H1 (cell line): Measurements from ENCODE around the gene SLCO2A1. TPM values are rescaled to one million over a fixed set of nuclear protein-coding genes. Genes with fewer than 3 reads are reported as not detected.

Experiments
- CTCF ChIA-PET: fragments of 300-600 bp; sonication (Branson Sonifier 250); formaldehyde crosslinking; loops from one replicate; lab custom pipeline; 2021; ENCODE audit not compliant: partially characterized antibody; lab: Charles Lee
- POLR2A ChIA-PET: fragments of 300-600 bp; sonication (Branson Sonifier 250); formaldehyde crosslinking; loops from one replicate; lab custom pipeline; 2021; ENCODE audit warnings: inconsistent platforms; ENCODE audit not compliant: partially characterized antibody; lab: Charles Lee
- DNase-seq, 2 experiments: peaks; one replicate each; pipeline versions ENCODE4 v3.0.0 to v3.0.0-alpha.2; 2010 to 2022; ENCODE audit warnings: low spot score in 2 of 2, low read depth in 1 of 2, mixed read lengths in 1 of 2
- FAIRE-seq: peaks from 2 replicates; lab custom pipeline; 2011; peaks lifted over from hg19 to GRCh38; lab: Jason Lieb, UNC
- H2AFZ ChIP-seq: 2 replicates; pipeline ENCODE4 v1.8.1; 2012; ENCODE audit warnings: low read length, inconsistent platforms
- H2AK5ac ChIP-seq: 2 replicates; pipeline ENCODE4 v1.6.1; 2013; ENCODE audit warnings: low read depth, low read length
- H2BK120ac ChIP-seq: replicated peaks from 2 replicates; pipeline ENCODE3; 2013; ENCODE audit warnings: low read depth, low read length, inconsistent platforms
- H2BK12ac ChIP-seq: 2 replicates; pipeline ENCODE4 v1.6.1; 2013; ENCODE audit warnings: low read depth, low read length
- H2BK15ac ChIP-seq: 2 replicates; pipeline ENCODE4 v1.6.1; 2013; ENCODE audit warnings: low read length
- H2BK20ac ChIP-seq: 2 replicates; pipeline ENCODE4 v1.6.1; 2013; ENCODE audit warnings: low read length
- H2BK5ac ChIP-seq: 2 replicates; pipeline ENCODE4 v1.6.1; 2013; ENCODE audit warnings: low read depth, low read length
- H3K14ac ChIP-seq: 2 replicates; pipeline ENCODE4 v1.6.1; 2013; ENCODE audit warnings: inconsistent platforms; ENCODE audit not compliant: insufficient read length
- H3K18ac ChIP-seq: 2 replicates; pipeline ENCODE4 v1.6.1; 2013; ENCODE audit warnings: low read length; ENCODE audit errors: extremely low read depth
- H3K23ac ChIP-seq: 2 replicates; pipeline ENCODE4 v1.6.1; 2013; ENCODE audit warnings: inconsistent platforms; ENCODE audit not compliant: insufficient read length
- H3K23me2 ChIP-seq: 2 replicates; pipeline ENCODE4 v1.6.1; 2013; ENCODE audit warnings: low read depth, low read length
- H3K27ac ChIP-seq: 2 replicates; pipeline ENCODE4 v1.6.1; 2011; ENCODE audit warnings: low read depth, low read length, inconsistent platforms
- H3K27me3 ChIP-seq, 4 experiments: replicated peaks in 1 of 4; 1 replicate in 1 of 4; 2 replicates in 3 of 4; pipeline versions ENCODE4 v1.6.1 to v1.8.1; 2011 to 2013; ENCODE audit warnings: low read length in 3 of 4, mild to moderate bottlenecking in 3 of 4, inconsistent platforms in 2 of 4, mixed read lengths in 2 of 4, moderate library complexity in 1 of 4; ENCODE audit not compliant: control insufficient read depth in 3 of 4, insufficient read depth in 3 of 4; ENCODE audit errors: extremely low read depth in 1 of 4
- H3K36me3 ChIP-seq, 4 experiments: 2 replicates each; pipeline versions ENCODE4 v1.6.1 to v1.8.1; 2011 to 2013; ENCODE audit warnings: mild to moderate bottlenecking in 4 of 4, low read length in 3 of 4, moderate library complexity in 2 of 4, control low read depth in 1 of 4, inconsistent platforms in 1 of 4; ENCODE audit not compliant: insufficient read depth in 4 of 4, control insufficient read depth in 2 of 4
- H3K4ac ChIP-seq: replicated peaks from 2 replicates; pipeline ENCODE3; 2013; ENCODE audit warnings: low read length, low read depth, mixed read lengths, inconsistent platforms; ENCODE audit not compliant: insufficient read length
- H3K4me1 ChIP-seq, 4 experiments: replicated peaks in 1 of 4; 1 replicate in 1 of 4; 2 replicates in 3 of 4; pipeline versions ENCODE4 v1.6.1 to v1.8.1; 2011 to 2013; ENCODE audit warnings: low read length in 3 of 4, inconsistent platforms in 2 of 4, mixed read lengths in 1 of 4; ENCODE audit not compliant: insufficient read depth in 4 of 4, control insufficient read depth in 3 of 4
- H3K4me2 ChIP-seq, 2 experiments: 2 replicates each; pipeline versions ENCODE4 v1.6.1 to v1.8.1; 2011 to 2013; ENCODE audit warnings: low read depth in 2 of 2, low read length in 2 of 2, control low read depth in 1 of 2, inconsistent platforms in 1 of 2, mild to moderate bottlenecking in 1 of 2; ENCODE audit not compliant: insufficient read depth in 1 of 2
- H3K4me3 ChIP-seq, 4 experiments: fragments of 200-600, 300-600 bp in 1 of 4; sonication (generic), shearing (Covaris generic), sonication (Bioruptor Twin) in 1 of 4; 2 replicates each; pipeline versions ENCODE4 v1.5.1 to v1.8.1; 2011 to 2016; ENCODE audit warnings: low read length in 4 of 4, low read depth in 3 of 4, control low read depth in 2 of 4, inconsistent platforms in 2 of 4, mild to moderate bottlenecking in 2 of 4, mixed read lengths in 1 of 4, moderate library complexity in 1 of 4; ENCODE audit not compliant: insufficient read depth in 2 of 4; ENCODE audit errors: extremely low read depth in 1 of 4
- H3K56ac ChIP-seq: replicated peaks from 2 replicates; pipeline ENCODE3; 2013; ENCODE audit warnings: low read depth, mild to moderate bottlenecking, mixed read lengths, low read length, inconsistent platforms; ENCODE audit not compliant: insufficient read length
- H3K79me1 ChIP-seq: 2 replicates; pipeline ENCODE4 v1.6.1; 2013; ENCODE audit warnings: low read depth, low read length, control low read depth
- H3K79me2 ChIP-seq, 2 experiments: 2 replicates each; pipeline versions ENCODE4 v1.6.1 to v1.8.1; 2012 to 2013; ENCODE audit warnings: low read length in 2 of 2, mild to moderate bottlenecking in 2 of 2, inconsistent platforms in 1 of 2; ENCODE audit not compliant: insufficient read depth in 2 of 2, control insufficient read depth in 1 of 2
- H3K9ac ChIP-seq, 4 experiments: replicated peaks in 1 of 4; 1 replicate in 1 of 4; 2 replicates in 3 of 4; pipeline versions ENCODE4 v1.6.1 to v1.8.1; 2011 to 2013; ENCODE audit warnings: low read depth in 3 of 4, low read length in 3 of 4, control low read depth in 2 of 4, mild to moderate bottlenecking in 2 of 4, moderate library complexity in 2 of 4, inconsistent platforms in 1 of 4; ENCODE audit errors: extremely low read depth in 1 of 4
- H3K9me3 ChIP-seq, 2 experiments: 2 replicates each; pipeline versions ENCODE4 v1.6.1 to v1.8.1; 2012 to 2013; ENCODE audit warnings: mild to moderate bottlenecking in 2 of 2, moderate library complexity in 2 of 2, control low read depth in 1 of 2, inconsistent platforms in 1 of 2, low read depth in 1 of 2, low read length in 1 of 2, mixed read lengths in 1 of 2; ENCODE audit not compliant: insufficient read depth in 2 of 2
- H4K20me1 ChIP-seq, 2 experiments: replicated peaks in 1 of 2; 2 replicates each; pipeline versions ENCODE3 to v1.8.1; 2011 to 2013; ENCODE audit warnings: inconsistent platforms in 2 of 2, low read length in 2 of 2, mild to moderate bottlenecking in 1 of 2; ENCODE audit not compliant: insufficient read depth in 2 of 2, control insufficient read depth in 1 of 2
- H4K5ac ChIP-seq: 2 replicates; pipeline ENCODE4 v1.6.1; 2013; ENCODE audit warnings: low read length, low read depth, mixed read lengths, inconsistent platforms; ENCODE audit not compliant: insufficient read length
- H4K8ac ChIP-seq: 2 replicates; pipeline ENCODE4 v1.8.0; 2013; ENCODE audit warnings: mild to moderate bottlenecking, moderate library complexity, low read length, inconsistent platforms; ENCODE audit not compliant: insufficient read depth; ENCODE audit errors: extremely low read depth
- H4K91ac ChIP-seq: replicated peaks from 2 replicates; pipeline ENCODE3; 2013; ENCODE audit warnings: low read length, mixed read lengths, inconsistent platforms; ENCODE audit not compliant: insufficient read length
- CREB1 ChIP-seq: IDR thresholded peaks from 2 replicates; pipeline ENCODE4 v1.6.1; 2012; ENCODE audit warnings: inconsistent platforms
- EGR1 ChIP-seq: IDR thresholded peaks from 2 replicates; pipeline ENCODE4 v1.6.1; 2011; ENCODE audit warnings: low read depth, low read length, borderline replicate concordance
- EP300 ChIP-seq, 2 experiments: IDR thresholded peaks; 1 replicate in 1 of 2; 2 replicates in 1 of 2; pipeline ENCODE4 v1.6.1; 2011 to 2012; ENCODE audit warnings: low read depth in 2 of 2, low read length in 2 of 2, mild to moderate bottlenecking in 2 of 2, borderline replicate concordance in 1 of 2, inconsistent platforms in 1 of 2, moderate library complexity in 1 of 2
- HDAC6 ChIP-seq: IDR thresholded peaks from one replicate; pipeline ENCODE4 v1.7.1; 2012; ENCODE audit warnings: low read depth, mild to moderate bottlenecking, inconsistent platforms, low read length, moderate library complexity
- TCF12 ChIP-seq: IDR thresholded peaks from 2 replicates; pipeline ENCODE4 v1.6.1; 2011; ENCODE audit warnings: low read depth, mild to moderate bottlenecking, low read length
- WGBS, 2 experiments: shearing (Covaris generic) in 1 of 2; methylation state at CpG; one replicate each; pipeline versions ENCODE4 v1.1.6 to v1.1.7; 2013 to 2015; ENCODE audit warnings: low lambda C conversion rate in 2 of 2, mixed read lengths in 2 of 2, inconsistent platforms in 1 of 2, low coverage in 1 of 2, missing lambda C conversion rate in 1 of 2; ENCODE audit not compliant: insufficient replicate concordance in 2 of 2, insufficient coverage in 1 of 2, insufficient read length in 1 of 2; ENCODE audit errors: extremely low coverage in 1 of 2, missing lambda C conversion rate in 1 of 2; 5-methylcytosine and 5-hydroxymethylcytosine counted together
- polyA plus RNA-seq, 7 experiments: library from polyadenylated mRNA; depleted of rRNA in 3 of 7; stranded (reverse) in 5 of 7; unstranded in 2 of 7; fragments of >200 nt in 5 of 7; fragments of 200-250 nt in 2 of 7; gene quantifications; 1 replicate in 5 of 7; 2 replicates in 1 of 7; 4 replicates in 1 of 7; pipeline versions ENCODE4 v1.2.1 to v1.2.3, GENCODE V29; 2011 to 2013; ENCODE audit warnings: missing spikeins in 2 of 7, mixed read lengths in 2 of 7
- total RNA-seq: library from RNA; stranded (reverse); fragmentation: NEBNext Ultra II Directional; extraction: Animal tissue kit (Norgen Biotek cat#: 25700); gene quantifications from 2 replicates; pipeline ENCODE4 v1.2.1, GENCODE V29; 2021

Gene SLCO2A1
- total and polyA plus RNA-seq, 2 of the 8 experiments (the other 6 are each of a cell fraction or from before 2014, with no cell fraction given), result 1.1 to 2.3 TPM

GRCh38 chr3:133880886-133881455 is 148.8 kb downstream of the SLCO2A1 start:
- Histone ChIP-seq H3K14ac (no peak overlapping the region), H2AK5ac (no peak overlapping the region), H3K36me3 (no peaks in the 10 kb centered on the region), H3K4me2 (no peak overlapping the region), H3K79me1 (no peaks in the 10 kb centered on the region; the same call in 1 of the 2 replicates), H2AFZ (no peak overlapping the region), H2BK12ac (no peak overlapping the region), H3K4me3 (no peak overlapping the region), H3K27me3 (no peaks in the 10 kb centered on the region; a peak in 1 of 7 replicates), H3K27ac (no peak overlapping the region), H4K8ac (no peak overlapping the region), H2BK5ac (no peak overlapping the region), H3K23me2 (no peaks in the 10 kb centered on the region), H3K9me3 (no peaks in the 10 kb centered on the region), H2BK15ac (no peak overlapping the region), H3K4me1 (no peaks in the 10 kb centered on the region), H3K23ac (no peak overlapping the region), H4K20me1 (no peaks in the 10 kb centered on the region), H3K9ac (no peak overlapping the region), H4K91ac (no peak overlapping the region), H3K18ac (no peak overlapping the region), H3K4ac (no peak overlapping the region), H4K5ac (no peak overlapping the region), H2BK120ac (no peak overlapping the region), H2BK20ac (no peak overlapping the region), H3K56ac (no peak overlapping the region), H3K79me2 (no peaks in the 10 kb centered on the region)
- no peak for FAIRE-seq
- ChIA-PET CTCF (interaction anchor here (0.7 to 2.5 kb wide), 2 partner anchors 16 to 576 kb away, joined by 3 to 8 read pairs; no protein-coding TSS in a partner anchor), POLR2A (no interaction called here)
- 93% methylated on average over 4 of the region's 4 CpGs; no CpG with 5 or more reads in 1 of the 2 experiments for WGBS, 2 experiments
- no peak for DNase-seq
- TF ChIP-seq CREB1 (no peak), EGR1 (no peak), TCF12 (no peak), EP300 (IDR thresholded peaks at IDR 0.05; ENCODE audit: borderline replicate concordance in 1 of 2, low read depth in 2 of 2, low read length in 2 of 2) (no peak), HDAC6 (no peak)
